Peyer's patch (tissue), 4 donors: ENCODE results near the gene HOXA5. TPM values are rescaled to one million over a fixed set of nuclear protein-coding genes. Genes with fewer than 3 reads are reported as not detected.

Experiments used
- DNase-seq, 3 donors: peaks; one replicate each; pipeline ENCODE4 v3.0.0-alpha.2; 2017 to 2019
- H3K27ac ChIP-seq, 4 donors: fragments of 200-600 bp; sonication (generic); one replicate each; pipeline ENCODE4 v1.5.1; 2016 to 2019
- H3K27me3 ChIP-seq, 2 donors: fragments of 200-600 bp; sonication (generic); one replicate each; pipeline ENCODE4 v1.5.1; 2019
- H3K36me3 ChIP-seq, 3 donors: fragments of 200-600 bp; sonication (generic); one replicate each; pipeline ENCODE4 v1.5.1; 2016 to 2019
- H3K4me1 ChIP-seq, 4 donors: fragments of 200-600 bp; sonication (generic); one replicate each; pipeline ENCODE4 v1.5.1; 2016 to 2019
- H3K4me3 ChIP-seq, 4 donors: fragments of 200-600 bp; sonication (generic); 1 replicate in 3 of 4; 2 replicates in 1 of 4; pipeline ENCODE4 v1.5.1; 2016 to 2019; ENCODE audit warnings: mild to moderate bottlenecking in 1 of 4
- H3K9me3 ChIP-seq, 4 donors: fragments of 200-600 bp; sonication (generic); one replicate each; pipeline ENCODE4 v1.5.1; 2016 to 2019; ENCODE audit warnings: mild to moderate bottlenecking in 1 of 4
- CTCF ChIP-seq, 6 experiments: fragments of 450-650 bp in 4 of 6; fragments of 200-600 bp in 2 of 6; sonication (generic) in 1 of 6; IDR thresholded peaks; one replicate each; pipeline ENCODE4 v1.5.1; 2017 to 2019; ENCODE audit warnings: antibody characterized with exemption in 6 of 6, mild to moderate bottlenecking in 3 of 6, moderate library complexity in 1 of 6
- POLR2A ChIP-seq, 2 donors: fragments of 450-650 bp; IDR thresholded peaks; one replicate each; pipeline ENCODE4 v1.5.1; 2017; ENCODE audit warnings: antibody characterized with exemption in 2 of 2, mild to moderate bottlenecking in 2 of 2, moderate library complexity in 2 of 2
- total RNA-seq, 4 donors: library from RNA; depleted of rRNA; stranded (reverse); fragments of >200 nt; gene quantifications; one replicate each; pipeline ENCODE4 v1.1.0, GENCODE V29; 2016

HOXA5 gene
- total RNA-seq, 4 donors from 2014 or later = 8.3 to 24.3 (median 20.1) TPM

- no peak for DNase-seq
- peak overlapping the region in 2 of 4 donors; percentile 17 to 96 for H3K27ac ChIP-seq
- TF ChIP-seq POLR2A (IDR thresholded peaks at IDR 0.05) (no peak), CTCF (IDR thresholded peaks at IDR 0.05) (no peak)
- peaks cover 0 to 66% (median 8%) of the 10 kb centered on the region in 4 donors for H3K4me1 ChIP-seq
- no peaks in the 10 kb centered on the region for H3K27me3 ChIP-seq
- H3K36me3 ChIP-seq = no peaks in the 10 kb centered on the region
- no peak overlapping the region for H3K4me3 ChIP-seq
- H3K9me3 ChIP-seq = no peaks in the 10 kb centered on the region
Measured at GRCh38 chr7:27132978-27133377, 10.5 kb downstream of the HOXA5 start.

GRCh38 chr7:27132214-27132613 lies 11.3 kb downstream of the HOXA5 start:
- Histone ChIP-seq H3K4me1 (peaks cover 0 to 67% (median 8%) of the 10 kb centered on the region in 4 donors), H3K36me3 (no peaks in the 10 kb centered on the region), H3K9me3 (no peaks in the 10 kb centered on the region), H3K4me3 (no peak overlapping the region), H3K27me3 (no peaks in the 10 kb centered on the region), H3K27ac (peak overlapping the region in 2 of 4 donors; percentile 93 to 96)
- DNase-seq = no peak
- TF ChIP-seq CTCF (IDR thresholded peaks at IDR 0.05) (no peak), POLR2A (IDR thresholded peaks at IDR 0.05) (no peak)

GRCh38 chr7:27131390-27131819 lies 12.1 kb downstream of the HOXA5 start:
- no peak for DNase-seq
- Histone ChIP-seq H3K4me1 (peaks cover 0 to 68% (median 6%) of the 10 kb centered on the region in 4 donors), H3K4me3 (peak overlapping the region; percentile 57 to 82 (median 70)), H3K9me3 (no peaks in the 10 kb centered on the region), H3K27me3 (no peaks in the 10 kb centered on the region), H3K27ac (peak overlapping the region; percentile 81 to 93 (median 89)), H3K36me3 (no peaks in the 10 kb centered on the region)
- TF ChIP-seq CTCF (IDR thresholded peaks at IDR 0.05) (no peak), POLR2A (IDR thresholded peaks at IDR 0.05) (no peak)

GRCh38 chr7:27130540-27131389 lies 12.7 kb downstream of the HOXA5 start, which contains the start of gene HOXA4:
Gene HOXA4, minus strand, starts transcription at chr7:27130757. Its CDS starts 24 bp downstream, at chr7:27130733.
- no peaks in the 10 kb centered on the region for H3K9me3 ChIP-seq
- no peaks in the 10 kb centered on the region for H3K36me3 ChIP-seq
- TF ChIP-seq CTCF (IDR thresholded peaks at IDR 0.05) (no peak), POLR2A (IDR thresholded peaks at IDR 0.05) (peak; percentile 73 to 80)
- peaks cover 0 to 69% (median 6%) of the 10 kb centered on the region in 4 donors for H3K4me1 ChIP-seq
- peak; percentile 85 to 95 (median 94) for DNase-seq
- H3K27me3 ChIP-seq = no peaks in the 10 kb centered on the region
- H3K27ac ChIP-seq = peak within 1 kb of the TSS; percentile 81 to 93 (median 89)
- peak within 1 kb of the TSS; percentile 57 to 82 (median 70) for H3K4me3 ChIP-seq

GRCh38 chr7:27129729-27130539 lies 13.5 kb downstream of the HOXA5 start:
- peak overlapping the region; percentile 57 to 82 (median 70) for H3K4me3 ChIP-seq
- peaks cover 0 to 69% (median 3%) of the 10 kb centered on the region in 4 donors for H3K4me1 ChIP-seq

More at GRCh38 chr7:27129729-27130539, 13.5 kb downstream of the HOXA5 start:
- Histone ChIP-seq H3K27me3 (no peaks in the 10 kb centered on the region), H3K27ac (peak overlapping the region; percentile 81 to 93 (median 89)), H3K9me3 (no peaks in the 10 kb centered on the region), H3K36me3 (no peaks in the 10 kb centered on the region)
- peak; percentile 17 to 80 (median 72) for DNase-seq
- TF ChIP-seq CTCF (IDR thresholded peaks at IDR 0.05) (peak in 2 of 6 experiments; percentile 26 to 28), POLR2A (IDR thresholded peaks at IDR 0.05) (peak; percentile 42 to 58)
